ENCODE data around the gene POLN. TPM values are rescaled to one million over a fixed set of nuclear protein-coding genes. Genes with fewer than 3 reads are reported as not detected.

The POLN gene
- polyA plus RNA-seq, 1 experiment = 0.35 TPM

GRCh38 chr4:2285613-2286381 lies 43.9 kb upstream of the POLN start:
- no peak overlapping the region for H3K4me3 ChIP-seq (ENCODE audit: low read depth, low read length)
- DNase-seq (ENCODE audit: low read depth, low spot score) = no peak
- peaks cover 2% of the 10 kb centered on the region for H3K27me3 ChIP-seq (ENCODE audit: control insufficient read depth, insufficient read depth, low read length)
- peaks cover 4% of the 10 kb centered on the region; the same call in 1 of the 2 replicates for H3K9me3 ChIP-seq (ENCODE audit: control insufficient read depth, insufficient read depth, low read length)
- TF ChIP-seq, protein P1, sequence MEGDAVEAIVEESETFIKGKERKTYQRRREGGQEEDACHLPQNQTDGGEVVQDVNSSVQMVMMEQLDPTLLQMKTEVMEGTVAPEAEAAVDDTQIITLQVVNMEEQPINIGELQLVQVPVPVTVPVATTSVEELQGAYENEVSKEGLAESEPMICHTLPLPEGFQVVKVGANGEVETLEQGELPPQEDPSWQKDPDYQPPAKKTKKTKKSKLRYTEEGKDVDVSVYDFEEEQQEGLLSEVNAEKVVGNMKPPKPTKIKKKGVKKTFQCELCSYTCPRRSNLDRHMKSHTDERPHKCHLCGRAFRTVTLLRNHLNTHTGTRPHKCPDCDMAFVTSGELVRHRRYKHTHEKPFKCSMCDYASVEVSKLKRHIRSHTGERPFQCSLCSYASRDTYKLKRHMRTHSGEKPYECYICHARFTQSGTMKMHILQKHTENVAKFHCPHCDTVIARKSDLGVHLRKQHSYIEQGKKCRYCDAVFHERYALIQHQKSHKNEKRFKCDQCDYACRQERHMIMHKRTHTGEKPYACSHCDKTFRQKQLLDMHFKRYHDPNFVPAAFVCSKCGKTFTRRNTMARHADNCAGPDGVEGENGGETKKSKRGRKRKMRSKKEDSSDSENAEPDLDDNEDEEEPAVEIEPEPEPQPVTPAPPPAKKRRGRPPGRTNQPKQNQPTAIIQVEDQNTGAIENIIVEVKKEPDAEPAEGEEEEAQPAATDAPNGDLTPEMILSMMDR (IDR thresholded peaks at IDR 0.05; ENCODE audit: low read depth, low read length) = no peak
- POLR2A ChIA-PET = no interaction called here
- H3K27ac ChIP-seq (ENCODE audit: low read depth, low read length) = no peak overlapping the region
- CTCF ChIA-PET = no interaction called here

DNA sequence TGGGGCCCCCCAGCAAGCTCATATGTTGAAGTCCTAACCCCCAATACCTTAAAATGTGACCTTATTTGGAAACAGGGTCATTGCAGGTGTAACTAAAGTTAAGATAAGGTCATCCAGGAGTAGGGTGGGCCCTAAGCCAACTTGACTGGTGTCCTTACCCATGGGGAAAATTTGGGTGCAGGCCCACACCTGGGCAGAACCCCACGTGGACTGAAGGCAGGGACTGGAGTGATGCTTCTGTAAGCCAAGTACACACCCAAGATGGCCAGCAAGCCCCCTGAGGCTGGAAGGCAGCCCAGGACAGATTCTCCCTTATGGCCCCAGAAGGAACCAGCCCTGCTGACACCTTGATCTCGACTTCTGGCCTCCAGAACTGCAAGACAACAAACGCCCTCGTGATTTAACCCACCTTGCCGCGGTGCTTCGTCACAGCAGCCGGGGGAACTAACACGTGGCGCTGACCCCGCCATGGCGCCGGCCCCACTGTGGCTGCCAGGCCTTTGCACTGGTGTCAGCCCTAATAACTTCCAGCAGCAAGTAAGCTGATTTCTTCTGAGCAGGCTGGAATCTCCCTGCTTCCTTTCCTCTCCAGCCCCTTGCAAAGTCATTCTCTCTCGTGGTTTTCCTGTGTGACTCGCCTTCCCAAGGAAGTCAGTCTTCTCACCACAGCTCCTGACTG lies 43.2 kb upstream of the POLN start:
- Histone ChIP-seq H3K4me3 (ENCODE audit: low read depth, low read length) (no peak overlapping the region), H3K27ac (ENCODE audit: low read depth, low read length) (no peak overlapping the region), H3K9me3 (ENCODE audit: control insufficient read depth, insufficient read depth, low read length) (peaks cover 4% of the 10 kb centered on the region; the same call in 1 of the 2 replicates), H3K27me3 (ENCODE audit: control insufficient read depth, insufficient read depth, low read length) (peaks cover 5% of the 10 kb centered on the region)
- POLR2A ChIA-PET = no interaction called here
- CTCF ChIA-PET = no interaction called here
- DNase-seq (ENCODE audit: low read depth, low spot score) = peak; percentile 16
- TF ChIP-seq, protein P1 (IDR thresholded peaks at IDR 0.05; ENCODE audit: low read depth, low read length) = no peak

DNA sequence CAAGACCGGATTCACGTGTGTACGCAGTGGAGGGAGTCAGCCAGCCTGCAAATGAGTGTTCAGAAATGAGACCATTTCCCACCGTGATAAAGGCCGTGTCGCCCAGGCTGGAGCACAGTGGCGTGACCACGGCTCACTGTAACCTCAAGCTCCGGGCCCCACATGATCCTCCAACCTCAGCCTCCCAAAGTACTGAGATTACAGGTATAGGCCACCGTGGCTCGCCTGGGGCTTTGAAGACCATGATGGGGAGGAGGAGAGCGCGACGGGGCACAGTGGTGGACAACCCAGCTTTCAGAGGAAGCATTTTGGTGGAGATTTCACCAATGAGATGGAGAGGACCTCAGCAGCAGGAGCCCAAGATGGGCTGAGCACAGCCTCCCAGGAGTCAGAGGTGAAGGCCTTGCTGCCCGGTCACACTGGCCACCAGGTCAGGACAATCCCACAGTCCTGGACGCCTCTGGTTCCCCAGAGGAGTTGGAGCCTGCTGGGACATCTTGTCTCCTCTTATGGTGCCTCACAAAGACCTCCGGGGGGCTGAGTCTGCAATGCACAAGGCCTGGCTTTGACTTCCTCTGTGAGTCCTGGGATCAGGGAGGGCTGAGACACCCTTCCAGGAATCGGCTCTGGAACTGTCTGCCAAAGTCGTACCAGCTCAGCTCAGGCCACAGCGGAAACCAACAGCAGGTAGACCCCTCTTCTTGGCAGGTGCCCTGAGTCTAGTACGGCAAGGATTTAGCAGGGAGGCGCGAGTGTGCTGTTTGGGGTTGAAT lies 42.4 kb upstream of the POLN start:
- Histone ChIP-seq H3K27me3 (ENCODE audit: control insufficient read depth, insufficient read depth, low read length) (peaks cover 5% of the 10 kb centered on the region), H3K9me3 (ENCODE audit: control insufficient read depth, insufficient read depth, low read length) (peaks cover 4% of the 10 kb centered on the region; the same call in 1 of the 2 replicates), H3K27ac (ENCODE audit: low read depth, low read length) (no peak overlapping the region), H3K4me3 (ENCODE audit: low read depth, low read length) (no peak overlapping the region)
- no peak for DNase-seq (ENCODE audit: low read depth, low spot score)
- ChIA-PET POLR2A (interaction anchor here (0.5 kb wide), 1 partner anchor 83 kb away, joined by 5 read pairs; no protein-coding TSS in a partner anchor), CTCF (no interaction called here)
- TF ChIP-seq, protein P1 (IDR thresholded peaks at IDR 0.05; ENCODE audit: low read depth, low read length) = no peak

- Histone ChIP-seq H3K9me3 (ENCODE audit: control insufficient read depth, insufficient read depth, low read length) (peaks cover 4% of the 10 kb centered on the region; the same call in 1 of the 2 replicates), H3K27ac (ENCODE audit: low read depth, low read length) (no peak overlapping the region), H3K4me3 (ENCODE audit: low read depth, low read length) (no peak overlapping the region), H3K27me3 (ENCODE audit: control insufficient read depth, insufficient read depth, low read length) (peaks cover 5% of the 10 kb centered on the region)
- TF ChIP-seq, protein P1 (IDR thresholded peaks at IDR 0.05; ENCODE audit: low read depth, low read length) = no peak
- DNase-seq (ENCODE audit: low read depth, low spot score) = no peak
- ChIA-PET POLR2A (interaction anchor here (0.5 kb wide), 1 partner anchor 82 kb away, joined by 5 read pairs; no protein-coding TSS in a partner anchor), CTCF (no interaction called here)
Observed at GRCh38 chr4:2283199-2283711, 41.3 kb upstream of the POLN start.

All from AG04450 (cell line).